Peyer's patch (tissue), 4 donors: ENCODE measurements around the gene CLNK.

Source experiments
- CTCF ChIP-seq, 6 experiments: fragments of 450-650 bp in 4 of 6; fragments of 200-600 bp in 2 of 6; sonication (generic) in 1 of 6; IDR thresholded peaks; one replicate each; pipeline ENCODE4 v1.5.1; 2017 to 2019; ENCODE audit warnings: antibody characterized with exemption in 6 of 6, mild to moderate bottlenecking in 3 of 6, moderate library complexity in 1 of 6
- POLR2A ChIP-seq, 2 donors: fragments of 450-650 bp; IDR thresholded peaks; one replicate each; pipeline ENCODE4 v1.5.1; 2017; ENCODE audit warnings: antibody characterized with exemption in 2 of 2, mild to moderate bottlenecking in 2 of 2, moderate library complexity in 2 of 2

GRCh38 chr4:10582951-10583350, 101.6 kb downstream of the CLNK start:
- no peak for TF ChIP-seq CTCF (IDR thresholded peaks at IDR 0.05)
- no peak for TF ChIP-seq POLR2A (IDR thresholded peaks at IDR 0.05)
